Coronary artery (tissue), 2 donors: ENCODE data around the gene NHSL2.

Experiments used
- DNase-seq: peaks from one replicate; pipeline ENCODE4 v3.0.0-alpha.2; 2017; ENCODE audit warnings: low spot score
- H3K27ac ChIP-seq, 2 donors: fragments of 200-600 bp; sonication (generic); one replicate each; pipeline ENCODE4 v1.5.1; 2016 to 2019
- H3K4me3 ChIP-seq: fragments of 200-600 bp; sonication (generic); 2 replicates; pipeline ENCODE4 v1.5.1; 2016; ENCODE audit warnings: mild to moderate bottlenecking, moderate library complexity
- TF ChIP-seq, protein P1 (sequence below): fragments of 200-600 bp; sonication (generic); IDR thresholded peaks from one replicate; pipeline ENCODE4 v1.5.1; 2019; ENCODE audit warnings: antibody characterized with exemption

NHSL2 gene

DNA sequence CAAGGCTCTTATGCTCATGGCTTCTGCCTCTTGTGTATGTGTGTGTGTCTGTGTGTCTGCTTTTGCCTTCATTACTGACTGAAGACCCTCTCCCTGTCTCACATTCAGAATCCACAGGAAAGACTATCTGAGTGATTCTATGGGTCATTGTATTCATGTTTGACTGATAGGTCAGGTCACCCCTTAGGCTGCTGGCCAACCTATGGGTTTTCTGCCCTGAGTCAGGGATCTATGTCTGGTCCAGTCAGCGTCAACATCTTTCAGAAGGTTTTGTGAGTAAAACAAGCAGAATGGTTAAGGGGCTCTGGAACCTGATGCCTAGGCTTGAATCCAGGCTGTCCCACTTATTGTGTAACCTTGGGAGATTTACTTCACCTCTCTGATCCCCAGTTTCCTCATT is 30.5 kb downstream of the NHSL2 start:
- H3K27ac ChIP-seq: peak overlapping the region in 1 of 2 donors; percentile 22
- TF ChIP-seq, protein P1, sequence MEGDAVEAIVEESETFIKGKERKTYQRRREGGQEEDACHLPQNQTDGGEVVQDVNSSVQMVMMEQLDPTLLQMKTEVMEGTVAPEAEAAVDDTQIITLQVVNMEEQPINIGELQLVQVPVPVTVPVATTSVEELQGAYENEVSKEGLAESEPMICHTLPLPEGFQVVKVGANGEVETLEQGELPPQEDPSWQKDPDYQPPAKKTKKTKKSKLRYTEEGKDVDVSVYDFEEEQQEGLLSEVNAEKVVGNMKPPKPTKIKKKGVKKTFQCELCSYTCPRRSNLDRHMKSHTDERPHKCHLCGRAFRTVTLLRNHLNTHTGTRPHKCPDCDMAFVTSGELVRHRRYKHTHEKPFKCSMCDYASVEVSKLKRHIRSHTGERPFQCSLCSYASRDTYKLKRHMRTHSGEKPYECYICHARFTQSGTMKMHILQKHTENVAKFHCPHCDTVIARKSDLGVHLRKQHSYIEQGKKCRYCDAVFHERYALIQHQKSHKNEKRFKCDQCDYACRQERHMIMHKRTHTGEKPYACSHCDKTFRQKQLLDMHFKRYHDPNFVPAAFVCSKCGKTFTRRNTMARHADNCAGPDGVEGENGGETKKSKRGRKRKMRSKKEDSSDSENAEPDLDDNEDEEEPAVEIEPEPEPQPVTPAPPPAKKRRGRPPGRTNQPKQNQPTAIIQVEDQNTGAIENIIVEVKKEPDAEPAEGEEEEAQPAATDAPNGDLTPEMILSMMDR: no peak
- DNase-seq: no peak
- no peak overlapping the region for H3K4me3 ChIP-seq

DNA sequence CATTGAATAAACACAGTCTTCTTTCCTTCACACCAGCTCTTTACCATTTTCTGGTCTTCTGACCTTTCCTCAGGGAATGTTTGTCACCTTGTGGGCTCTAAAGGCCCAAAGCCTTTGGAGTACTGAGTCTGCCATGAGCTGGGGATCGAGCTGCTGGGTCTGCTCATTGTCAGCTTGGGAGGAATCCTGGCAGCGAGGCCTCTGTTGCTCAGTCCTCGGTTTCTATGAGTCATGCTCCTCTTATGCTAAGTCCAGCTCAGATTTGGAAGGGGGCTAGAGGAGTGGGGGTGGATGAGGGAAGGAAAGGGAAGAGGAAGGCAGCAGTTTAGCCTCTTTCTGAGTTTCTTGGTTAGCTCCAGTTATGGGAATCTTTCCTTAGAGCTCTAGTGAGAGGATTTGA is 31.1 kb downstream of the NHSL2 start:
- DNase-seq: no peak
- Histone ChIP-seq H3K4me3 (no peak overlapping the region), H3K27ac (peak overlapping the region in 1 of 2 donors; percentile 61)
- TF ChIP-seq, protein P1: no peak

- Histone ChIP-seq H3K4me3 (no peak overlapping the region), H3K27ac (no peak overlapping the region)
- TF ChIP-seq, protein P1: no peak
- DNase-seq: no peak
These were observed 33.7 kb downstream of the NHSL2 start for GRCh38 chrX:71944369-71944768.

- no peak for DNase-seq
- TF ChIP-seq, protein P1: no peak
- no peak overlapping the region for H3K27ac ChIP-seq
- H3K4me3 ChIP-seq: no peak overlapping the region
These were observed 34.7 kb downstream of the NHSL2 start for GRCh38 chrX:71945237-71945805.

DNA sequence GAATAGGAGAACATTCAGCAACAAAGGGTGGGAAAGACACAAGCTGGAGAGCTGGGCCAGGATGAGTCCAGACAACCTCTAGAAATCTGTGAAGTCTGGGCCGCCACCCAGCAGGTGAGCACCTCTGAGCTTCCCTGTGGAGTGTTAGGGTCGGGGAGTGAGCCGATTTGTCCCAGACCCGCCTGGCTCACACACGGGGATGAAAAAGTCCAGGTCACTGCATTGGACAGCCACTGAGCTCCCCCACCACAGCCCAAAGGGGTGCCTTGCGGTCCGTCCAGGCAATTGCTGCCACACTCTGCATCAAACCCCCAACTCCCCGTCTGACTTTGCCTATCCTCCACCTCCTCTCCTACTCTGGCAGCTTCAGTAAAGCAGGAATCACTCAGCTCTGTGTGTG is 38.7 kb downstream of the NHSL2 start:
- Histone ChIP-seq H3K27ac (no peak overlapping the region), H3K4me3 (no peak overlapping the region)
- DNase-seq: no peak
- TF ChIP-seq, protein P1: no peak

DNA sequence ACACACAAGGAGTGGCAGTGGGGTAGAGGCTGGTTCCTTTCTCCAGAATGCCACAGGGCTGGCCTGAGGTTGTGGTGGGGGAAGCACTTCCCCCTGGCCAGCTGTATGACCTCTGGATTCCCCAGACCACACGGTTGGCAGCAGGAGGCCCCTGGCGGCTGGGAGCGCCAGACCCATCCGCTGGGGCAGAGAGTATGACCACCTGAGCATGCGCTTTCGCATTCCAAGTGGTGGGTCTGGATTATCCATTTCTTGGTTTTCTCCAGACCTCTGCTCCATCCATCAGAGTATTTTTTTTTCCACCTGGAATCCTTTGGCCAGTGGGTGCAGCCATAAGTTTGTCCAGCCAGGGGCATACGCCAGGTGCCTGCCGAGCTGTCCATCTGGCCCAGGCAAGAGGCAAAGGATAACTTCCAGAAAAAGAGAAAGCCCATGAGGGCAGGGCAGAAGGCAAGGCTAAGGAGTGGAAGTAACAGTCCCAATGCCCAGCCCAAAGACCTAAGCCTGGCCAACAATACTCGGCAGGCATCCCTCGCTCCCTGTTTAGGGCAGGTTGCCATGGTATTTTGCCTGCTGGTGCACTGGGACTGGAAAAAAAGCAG is 39.3 kb downstream of the NHSL2 start:
- DNase-seq: no peak
- no peak overlapping the region for H3K4me3 ChIP-seq
- no peak overlapping the region for H3K27ac ChIP-seq
- TF ChIP-seq, protein P1: no peak

- Histone ChIP-seq H3K27ac (no peak overlapping the region), H3K4me3 (no peak overlapping the region)
- no peak for DNase-seq
- TF ChIP-seq, protein P1: no peak
These were observed 42.7 kb downstream of the NHSL2 start for GRCh38 chrX:71953391-71953790.
